ENCODE measurements around the gene STK26. TPM values are rescaled to one million over a fixed set of nuclear protein-coding genes. Genes with fewer than 3 reads are reported as not detected.
"Not testable (repeated sequence)": the region's sequence is repeated elsewhere in the genome, so short reads cannot be mapped to it uniquely, and the experiment has no call there.

Gene STK26
- 18.8 and 25.8 TPM in 2 replicates for total RNA-seq (2014; rRNA removed; shearing (Covaris generic))

- peak; percentile 85 for DNase-seq (ENCODE audit: low spot score)
Observed at GRCh38 chrX:132022967-132023895, at the start of gene STK26. Gene STK26, plus strand, starts transcription at chrX:132023302. Its CDS starts 316 bp downstream, at chrX:132023618.

GRCh38 chrX:131975851-131976250 is 47.3 kb upstream of the STK26 start:
- no peak for DNase-seq (ENCODE audit: low spot score)

- DNase-seq (ENCODE audit: low spot score), result no peak
Observed at GRCh38 chrX:131977619-131978018, 45.5 kb upstream of the STK26 start.

- no peak for DNase-seq (ENCODE audit: low spot score)
Observed at GRCh38 chrX:131979116-131979515, 44.0 kb upstream of the STK26 start.

GRCh38 chrX:131985526-131986049 is 37.5 kb upstream of the STK26 start:
- DNase-seq (ENCODE audit: low spot score), result no peak

GRCh38 chrX:131987252-131987651 is 35.9 kb upstream of the STK26 start:
- DNase-seq (ENCODE audit: low spot score), result no peak

- no peak for DNase-seq (ENCODE audit: low spot score)
Observed at GRCh38 chrX:131988236-131988635, 34.9 kb upstream of the STK26 start.

GRCh38 chrX:132001127-132001526 is 22.0 kb upstream of the STK26 start:
- peak; percentile 13 for DNase-seq (ENCODE audit: low spot score)

- DNase-seq (ENCODE audit: low spot score), result no peak
Observed at GRCh38 chrX:132004728-132005127, 18.4 kb upstream of the STK26 start.

- no peak for DNase-seq (ENCODE audit: low spot score)
Observed at GRCh38 chrX:132009350-132009749, 13.8 kb upstream of the STK26 start.

- DNase-seq (ENCODE audit: low spot score), result not testable (repeated sequence)
Observed at GRCh38 chrX:132010213-132010612, 12.9 kb upstream of the STK26 start.

- no peak for DNase-seq (ENCODE audit: low spot score)
Observed at GRCh38 chrX:132015875-132016274, 7.2 kb upstream of the STK26 start.

- DNase-seq (ENCODE audit: low spot score), result no peak
Observed at GRCh38 chrX:132016628-132017430, 6.3 kb upstream of the STK26 start.

- no peak for DNase-seq (ENCODE audit: low spot score)
Observed at GRCh38 chrX:132017431-132018185, 5.5 kb upstream of the STK26 start.

- peak; percentile 47 for DNase-seq (ENCODE audit: low spot score)
Observed at GRCh38 chrX:132022198-132022966, 720 bp upstream of the STK26 start.

- DNase-seq (ENCODE audit: low spot score), result peak; percentile 34
Observed at GRCh38 chrX:132023896-132024386, 839 bp downstream of the STK26 start.

- no peak for DNase-seq (ENCODE audit: low spot score)
Observed at GRCh38 chrX:132025041-132025440, 1.9 kb downstream of the STK26 start.

- DNase-seq (ENCODE audit: low spot score), result no peak
Observed at GRCh38 chrX:132030264-132030663, 7.2 kb downstream of the STK26 start.

- no peak for DNase-seq (ENCODE audit: low spot score)
Observed at GRCh38 chrX:132031867-132032266, 8.8 kb downstream of the STK26 start.

- no peak for DNase-seq (ENCODE audit: low spot score)
Observed at GRCh38 chrX:132033166-132033565, 10.1 kb downstream of the STK26 start.

Measured in HT-29 (cell line).